ENCODE data around the gene SNRPD3.
A peak's percentile ranks its signal among the peaks of the same experiment; 100 is the strongest.
"Not testable (repeated sequence)": the region's sequence is repeated elsewhere in the genome, so short reads cannot be mapped to it uniquely, and the experiment has no call there.

Gene SNRPD3

GRCh38 chr22:24523873-24524272 lies 31.9 kb upstream of the SNRPD3 start:
- Histone ChIP-seq H2AFZ (ENCODE audit: low read depth, low read length) (no peak overlapping the region; the same call in 1 of the 2 replicates), H4K20me1 (ENCODE audit: insufficient read depth, low read length) (no peaks in the 10 kb centered on the region), H3K27ac (ENCODE audit: low read length) (no peak overlapping the region), H3K79me2 (ENCODE audit: low read length) (no peaks in the 10 kb centered on the region), H3K36me3 (replicated peaks; ENCODE audit: low read depth, low read length) (no peaks in the 10 kb centered on the region), H3K4me2 (ENCODE audit: low read length) (no peak overlapping the region), H3K9me3 (ENCODE audit: insufficient read depth, low read length) (no peaks in the 10 kb centered on the region), H3K4me3 (ENCODE audit: low read length) (no peak overlapping the region), H3K9ac (ENCODE audit: low read length) (no peak overlapping the region), H3K27me3 (ENCODE audit: low read depth, low read length) (no peaks in the 10 kb centered on the region), H3K4me1 (ENCODE audit: low read length) (peaks cover 10% of the 10 kb centered on the region)
- no peak for TF ChIP-seq EZH2phosphoT487 (IDR thresholded peaks at IDR 0.05; ENCODE audit: low read depth)
- TF ChIP-seq, protein P1, sequence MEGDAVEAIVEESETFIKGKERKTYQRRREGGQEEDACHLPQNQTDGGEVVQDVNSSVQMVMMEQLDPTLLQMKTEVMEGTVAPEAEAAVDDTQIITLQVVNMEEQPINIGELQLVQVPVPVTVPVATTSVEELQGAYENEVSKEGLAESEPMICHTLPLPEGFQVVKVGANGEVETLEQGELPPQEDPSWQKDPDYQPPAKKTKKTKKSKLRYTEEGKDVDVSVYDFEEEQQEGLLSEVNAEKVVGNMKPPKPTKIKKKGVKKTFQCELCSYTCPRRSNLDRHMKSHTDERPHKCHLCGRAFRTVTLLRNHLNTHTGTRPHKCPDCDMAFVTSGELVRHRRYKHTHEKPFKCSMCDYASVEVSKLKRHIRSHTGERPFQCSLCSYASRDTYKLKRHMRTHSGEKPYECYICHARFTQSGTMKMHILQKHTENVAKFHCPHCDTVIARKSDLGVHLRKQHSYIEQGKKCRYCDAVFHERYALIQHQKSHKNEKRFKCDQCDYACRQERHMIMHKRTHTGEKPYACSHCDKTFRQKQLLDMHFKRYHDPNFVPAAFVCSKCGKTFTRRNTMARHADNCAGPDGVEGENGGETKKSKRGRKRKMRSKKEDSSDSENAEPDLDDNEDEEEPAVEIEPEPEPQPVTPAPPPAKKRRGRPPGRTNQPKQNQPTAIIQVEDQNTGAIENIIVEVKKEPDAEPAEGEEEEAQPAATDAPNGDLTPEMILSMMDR (IDR thresholded peaks at IDR 0.05; ENCODE audit: low read depth, low read length) = no peak

- Histone ChIP-seq H3K4me2 (ENCODE audit: low read length) (peak overlapping the region; percentile 21), H3K79me2 (ENCODE audit: low read length) (no peaks in the 10 kb centered on the region), H3K9ac (ENCODE audit: low read length) (no peak overlapping the region), H3K27ac (ENCODE audit: low read length) (no peak overlapping the region), H2AFZ (ENCODE audit: low read depth, low read length) (no peak overlapping the region), H3K27me3 (ENCODE audit: low read depth, low read length) (no peaks in the 10 kb centered on the region), H3K4me1 (ENCODE audit: low read length) (peaks cover 25% of the 10 kb centered on the region), H3K4me3 (ENCODE audit: low read length) (no peak overlapping the region), H4K20me1 (ENCODE audit: insufficient read depth, low read length) (no peaks in the 10 kb centered on the region), H3K9me3 (ENCODE audit: insufficient read depth, low read length) (no peaks in the 10 kb centered on the region), H3K36me3 (replicated peaks; ENCODE audit: low read depth, low read length) (no peaks in the 10 kb centered on the region)
- TF ChIP-seq EZH2phosphoT487 (IDR thresholded peaks at IDR 0.05; ENCODE audit: low read depth) = no peak
- TF ChIP-seq, protein P1 (IDR thresholded peaks at IDR 0.05; ENCODE audit: low read depth, low read length) = peak; percentile 96
Observed at GRCh38 chr22:24525416-24526037, 30.3 kb upstream of the SNRPD3 start.

GRCh38 chr22:24526191-24526590 lies 29.6 kb upstream of the SNRPD3 start:
- no peaks in the 10 kb centered on the region for H3K79me2 ChIP-seq (ENCODE audit: low read length)
- no peaks in the 10 kb centered on the region for H3K36me3 ChIP-seq (replicated peaks; ENCODE audit: low read depth, low read length)
- no peak overlapping the region for H3K4me2 ChIP-seq (ENCODE audit: low read length)
- no peaks in the 10 kb centered on the region for H4K20me1 ChIP-seq (ENCODE audit: insufficient read depth, low read length)
- TF ChIP-seq, protein P1 (IDR thresholded peaks at IDR 0.05; ENCODE audit: low read depth, low read length) = no peak
- TF ChIP-seq EZH2phosphoT487 (IDR thresholded peaks at IDR 0.05; ENCODE audit: low read depth) = no peak
- H3K9me3 ChIP-seq (ENCODE audit: insufficient read depth, low read length) = no peaks in the 10 kb centered on the region
- no peak overlapping the region for H3K9ac ChIP-seq (ENCODE audit: low read length)
- no peak overlapping the region for H3K4me3 ChIP-seq (ENCODE audit: low read length)
- no peaks in the 10 kb centered on the region for H3K27me3 ChIP-seq (ENCODE audit: low read depth, low read length)
- H3K4me1 ChIP-seq (ENCODE audit: low read length) = peaks cover 25% of the 10 kb centered on the region
- H2AFZ ChIP-seq (ENCODE audit: low read depth, low read length) = no peak overlapping the region
- no peak overlapping the region for H3K27ac ChIP-seq (ENCODE audit: low read length)

GRCh38 chr22:24529898-24530297 lies 25.9 kb upstream of the SNRPD3 start:
- Histone ChIP-seq H2AFZ (ENCODE audit: low read depth, low read length) (no peak overlapping the region), H3K9ac (ENCODE audit: low read length) (no peak overlapping the region), H3K4me1 (ENCODE audit: low read length) (peaks cover 18% of the 10 kb centered on the region)

DNA sequence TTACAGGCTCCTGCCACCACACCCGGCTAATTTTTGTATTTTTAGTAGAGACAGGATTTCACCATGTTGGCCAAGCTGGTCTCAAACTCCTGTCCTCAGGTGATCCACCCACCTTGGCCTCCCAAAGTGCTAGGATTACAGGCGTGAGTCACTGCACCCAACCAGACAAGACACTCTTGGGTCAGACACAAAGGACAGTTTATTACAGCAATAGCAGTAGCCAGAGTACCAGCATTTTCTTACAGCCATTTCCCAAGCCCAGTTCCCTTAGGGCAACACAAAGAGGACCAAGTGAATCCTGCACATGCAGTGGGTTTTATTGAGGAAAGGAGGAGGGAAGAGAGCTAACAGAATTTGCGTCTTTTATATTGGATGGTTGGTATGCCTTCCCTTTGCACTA lies 24.8 kb upstream of the SNRPD3 start:
- H4K20me1 ChIP-seq (ENCODE audit: insufficient read depth, low read length); H3K9ac ChIP-seq (ENCODE audit: low read length); H3K9me3 ChIP-seq (ENCODE audit: insufficient read depth, low read length); H3K4me2 ChIP-seq (ENCODE audit: low read length); H3K36me3 ChIP-seq (replicated peaks; ENCODE audit: low read depth, low read length); H2AFZ ChIP-seq (ENCODE audit: low read depth, low read length); H3K4me3 ChIP-seq (ENCODE audit: low read length); H3K79me2 ChIP-seq (ENCODE audit: low read length); H3K27me3 ChIP-seq (ENCODE audit: low read depth, low read length); H3K27ac ChIP-seq (ENCODE audit: low read length): not testable (repeated sequence)
- peaks cover 15% of the 10 kb centered on the region for H3K4me1 ChIP-seq (ENCODE audit: low read length)

More at GRCh38 chr22:24529898-24530297, 25.9 kb upstream of the SNRPD3 start:
- Histone ChIP-seq H3K4me3 (ENCODE audit: low read length) (no peak overlapping the region), H3K9me3 (ENCODE audit: insufficient read depth, low read length) (no peaks in the 10 kb centered on the region), H3K79me2 (ENCODE audit: low read length) (no peaks in the 10 kb centered on the region), H3K27me3 (ENCODE audit: low read depth, low read length) (no peaks in the 10 kb centered on the region), H4K20me1 (ENCODE audit: insufficient read depth, low read length) (no peaks in the 10 kb centered on the region), H3K4me2 (ENCODE audit: low read length) (peak overlapping the region; percentile 38), H3K36me3 (replicated peaks; ENCODE audit: low read depth, low read length) (no peaks in the 10 kb centered on the region), H3K27ac (ENCODE audit: low read length) (no peak overlapping the region)
- TF ChIP-seq, protein P1 (IDR thresholded peaks at IDR 0.05; ENCODE audit: low read depth, low read length) = no peak
- TF ChIP-seq EZH2phosphoT487 (IDR thresholded peaks at IDR 0.05; ENCODE audit: low read depth) = no peak
